K562 (cell line): Measurements from ENCODE around the gene PTCRA. TPM values are rescaled to one million over a fixed set of nuclear protein-coding genes. Genes with fewer than 3 reads are reported as not detected.

Source experiments
- ATAC-seq: fragments of 200-7000 bp; cut with Tn5 transposase; 3 replicates; pipeline ENCODE4 v1.9.1; 2020; ENCODE audit warnings: moderate library complexity
- BruUV-seq: library from RNA; stranded (reverse); fragments of 400-500 nt; replicated peaks from 2 replicates; lab custom pipeline; 2021; lab: Mats Ljungman, UMichigan
- CTCF ChIA-PET: fragments of 300-600 bp; formaldehyde crosslinking; extraction: SDS; loops from one replicate; lab custom pipeline; 2021; ENCODE audit warnings: low intra/inter-chr PET ratio; lab: Yijun Ruan, JAX
- POLR2A ChIA-PET: fragments of 300-600, 350-650 bp; sonication (Branson Sonifier 250); formaldehyde crosslinking; extraction: SDS; loops from one replicate; lab custom pipeline; 2021; ENCODE audit warnings: antibody characterized with exemption, inconsistent platforms; lab: Yijun Ruan, JAX
- DNase-seq, 4 experiments: peaks; one replicate each; pipeline versions ENCODE4 v3.0.0 to v3.0.0-alpha.2; 2011 to 2018; ENCODE audit warnings: low spot score in 3 of 4, mixed read lengths in 3 of 4; ENCODE audit errors: extremely low read depth in 1 of 4
- FAIRE-seq: peaks from 2 replicates; lab custom pipeline; 2011; peaks lifted over from hg19 to GRCh38; lab: Jason Lieb, UNC
- H2AFZ ChIP-seq: 2 replicates; pipeline ENCODE4 v1.6.0; 2011; ENCODE audit warnings: low read depth, low read length, control low read depth, inconsistent platforms
- H3K27ac ChIP-seq: fragments of 200-600 bp; 3 replicates; pipeline ENCODE4 v1.8.0; 2011; ENCODE audit warnings: low read depth, mild to moderate bottlenecking, control low read depth, inconsistent platforms, low read length, moderate library complexity, mixed read lengths; ENCODE audit errors: extremely low read depth
- H3K27me3 ChIP-seq, 2 experiments: fragments of 300-600 bp in 1 of 2; 2 replicates in 1 of 2; 3 replicates in 1 of 2; pipeline versions ENCODE4 v1.6.0 to v1.8.0; 2011; ENCODE audit warnings: inconsistent platforms in 2 of 2, low read length in 2 of 2, mild to moderate bottlenecking in 1 of 2, mixed read lengths in 1 of 2, moderate library complexity in 1 of 2; ENCODE audit not compliant: control insufficient read depth in 2 of 2, insufficient read depth in 2 of 2
- H3K36me3 ChIP-seq: fragments of 300-600 bp; 3 replicates; pipeline ENCODE4 v1.8.0; 2011; ENCODE audit warnings: mild to moderate bottlenecking, low read length, inconsistent platforms; ENCODE audit not compliant: control insufficient read depth, insufficient read depth
- H3K4me1 ChIP-seq, 2 experiments: fragments of 200-600 bp in 1 of 2; replicated peaks in 1 of 2; 2 replicates in 1 of 2; 3 replicates in 1 of 2; pipeline versions ENCODE4 v1.5.1 to v1.8.0; 2011; ENCODE audit warnings: inconsistent platforms in 2 of 2, low read length in 2 of 2, mild to moderate bottlenecking in 1 of 2, mixed read lengths in 1 of 2, moderate library complexity in 1 of 2; ENCODE audit not compliant: control insufficient read depth in 2 of 2, insufficient read depth in 2 of 2
- H3K4me2 ChIP-seq: 2 replicates; pipeline ENCODE4 v1.6.1; 2011; ENCODE audit warnings: low read length, control low read depth, inconsistent platforms, mixed read lengths; ENCODE audit not compliant: insufficient read depth
- H3K4me3 ChIP-seq: fragments of 200-600 bp; sonication (generic), shearing (Covaris generic); 2 replicates; pipeline ENCODE4 v1.5.1; 2016; ENCODE audit warnings: control low read depth, inconsistent platforms
- H3K79me2 ChIP-seq: fragments of 200-600 bp; 3 replicates; pipeline ENCODE4 v1.8.0; 2011; ENCODE audit warnings: low read length, inconsistent platforms; ENCODE audit not compliant: control insufficient read depth, insufficient read depth
- H3K9ac ChIP-seq, 2 experiments: 2 replicates each; pipeline versions ENCODE4 v1.6.0 to v1.6.1; 2011; ENCODE audit warnings: low read depth in 2 of 2, low read length in 2 of 2, control low read depth in 1 of 2, inconsistent platforms in 1 of 2, mild to moderate bottlenecking in 1 of 2, mixed read lengths in 1 of 2; ENCODE audit not compliant: insufficient read depth in 1 of 2
- H3K9me1 ChIP-seq: one replicate; pipeline ENCODE4 v1.6.0; 2011; ENCODE audit warnings: inconsistent platforms, mild to moderate bottlenecking, low read length, moderate library complexity; ENCODE audit not compliant: control insufficient read depth, insufficient read depth
- H3K9me3 ChIP-seq: replicated peaks from 2 replicates; pipeline ENCODE4 v1.5.1; 2011; ENCODE audit warnings: low read depth, low read length, inconsistent platforms; ENCODE audit not compliant: control insufficient read depth, insufficient read depth
- H4K20me1 ChIP-seq: replicated peaks from 2 replicates; pipeline ENCODE4 v1.6.1; 2011; ENCODE audit warnings: low read length, inconsistent platforms, mixed read lengths; ENCODE audit not compliant: control insufficient read depth, insufficient read depth
- CC2D1A ChIP-seq: fragments of 450-650 bp; IDR thresholded peaks from 2 replicates; pipeline ENCODE4 v1.6.1; 2017; ENCODE audit warnings: mild to moderate bottlenecking
- DEAF1 ChIP-seq: fragments of 450-650 bp; formaldehyde crosslinking; IDR thresholded peaks from 2 replicates; pipeline ENCODE4 v1.4.0; 2020; ENCODE audit warnings: mild to moderate bottlenecking, moderate library complexity
- HMGN3 ChIP-seq: IDR thresholded peaks from 2 replicates; pipeline ENCODE4 v1.6.1; 2011; ENCODE audit warnings: borderline replicate concordance, low read depth, mild to moderate bottlenecking, mixed read lengths, low read length; ENCODE audit not compliant: insufficient read length; ENCODE audit errors: extremely low read depth
- HNRNPUL1 ChIP-seq: fragments of 200-400 bp; formaldehyde crosslinking; IDR thresholded peaks from 2 replicates; pipeline ENCODE4 v1.6.1; 2017; ENCODE audit warnings: low read length
- SMC3 ChIP-seq: conservative IDR thresholded peaks from 2 replicates; pipeline ENCODE4 v1.6.1; 2011; ENCODE audit warnings: low read depth, low read length, improper control_type of control experiment; ENCODE audit not compliant: insufficient read depth
- TGIF2 ChIP-seq: sonication (generic); formaldehyde crosslinking; IDR thresholded peaks from 2 replicates; pipeline ENCODE4 v1.8.1; 2022; ENCODE audit warnings: mild to moderate bottlenecking, missing genetic modification reagents, moderate library complexity
- ZNF583 ChIP-seq: fragments of 250-450 bp; sonication (Bioruptor Pico); IDR thresholded peaks from 2 replicates; pipeline ENCODE4 v1.4.0; 2020
- ZNF589 ChIP-seq: fragments of 200-800 bp; sonication (Bioruptor generic); IDR thresholded peaks from 2 replicates; pipeline ENCODE4 v1.6.1; 2016; ENCODE audit warnings: low read depth, missing genetic modification characterization, missing compliant biosample characterization
- ZNF785 ChIP-seq: fragments of 250-450 bp; sonication (Bioruptor Pico); IDR thresholded peaks from 2 replicates; pipeline ENCODE4 v1.4.0; 2020; ENCODE audit warnings: mild to moderate bottlenecking
- WGBS: fragments of 100-300 bp; shearing (Covaris generic); methylation state at CpG from one replicate; pipeline ENCODE4 v1.1.6; 2016; ENCODE audit warnings: low coverage, mixed read lengths; ENCODE audit not compliant: insufficient coverage; ENCODE audit errors: missing lambda C conversion rate; 5-methylcytosine and 5-hydroxymethylcytosine counted together
- in situ Hi-C: fragments of 300-500 bp; cut with MboI; formaldehyde crosslinking; loops from 4 replicates; pipeline ENCODE4 v1.15.0; 2018; ENCODE audit warnings: inconsistent platforms, mixed read lengths
- intact Hi-C: fragments of 100-400 bp; cut with micrococcal nuclease; formaldehyde crosslinking; loops from 2 replicates; pipeline ENCODE4 v1.14.2; 2022
- polyA plus RNA-seq, 8 experiments: library from polyadenylated mRNA; depleted of rRNA in 4 of 8; stranded (reverse) in 5 of 8; unstranded in 3 of 8; fragments of >200 nt; fragmentation: Nextera tagmentation in 2 of 8; fragmentation: Illumina TruSeq in 1 of 8; extraction: Ambion mirVana in 2 of 8; extraction: Trizol in 1 of 8; gene quantifications; 2 replicates each; pipeline versions ENCODE4 v1.2.1 to v1.2.3, GENCODE V29; 2011 to 2014; ENCODE audit warnings: inconsistent platforms in 1 of 8, missing spikeins in 1 of 8
- total RNA-seq, 7 experiments: library from RNA; depleted of rRNA in 6 of 7; stranded (reverse); fragments of >200 nt in 6 of 7; fragmentation: Illumina TruSeq in 2 of 7; extraction: Trizol in 2 of 7; gene quantifications; 2 replicates each; pipeline versions ENCODE4 v1.2.1 to v1.2.3, GENCODE V29; 2011 to 2021; ENCODE audit warnings: low replicate concordance in 1 of 7
- TF ChIP-seq, protein P1 (sequence below): fragments of 200-800 bp; sonication (Bioruptor generic); IDR thresholded peaks from 2 replicates; pipeline ENCODE4 v1.6.1; 2017; ENCODE audit warnings: missing genetic modification characterization, missing compliant biosample characterization

Gene PTCRA
- total and polyA plus RNA-seq, 9 of the 15 experiments (the other 6 are each of a cell fraction or from before 2014, with no cell fraction given) = 0.21 TPM; not detected in 8

DNA sequence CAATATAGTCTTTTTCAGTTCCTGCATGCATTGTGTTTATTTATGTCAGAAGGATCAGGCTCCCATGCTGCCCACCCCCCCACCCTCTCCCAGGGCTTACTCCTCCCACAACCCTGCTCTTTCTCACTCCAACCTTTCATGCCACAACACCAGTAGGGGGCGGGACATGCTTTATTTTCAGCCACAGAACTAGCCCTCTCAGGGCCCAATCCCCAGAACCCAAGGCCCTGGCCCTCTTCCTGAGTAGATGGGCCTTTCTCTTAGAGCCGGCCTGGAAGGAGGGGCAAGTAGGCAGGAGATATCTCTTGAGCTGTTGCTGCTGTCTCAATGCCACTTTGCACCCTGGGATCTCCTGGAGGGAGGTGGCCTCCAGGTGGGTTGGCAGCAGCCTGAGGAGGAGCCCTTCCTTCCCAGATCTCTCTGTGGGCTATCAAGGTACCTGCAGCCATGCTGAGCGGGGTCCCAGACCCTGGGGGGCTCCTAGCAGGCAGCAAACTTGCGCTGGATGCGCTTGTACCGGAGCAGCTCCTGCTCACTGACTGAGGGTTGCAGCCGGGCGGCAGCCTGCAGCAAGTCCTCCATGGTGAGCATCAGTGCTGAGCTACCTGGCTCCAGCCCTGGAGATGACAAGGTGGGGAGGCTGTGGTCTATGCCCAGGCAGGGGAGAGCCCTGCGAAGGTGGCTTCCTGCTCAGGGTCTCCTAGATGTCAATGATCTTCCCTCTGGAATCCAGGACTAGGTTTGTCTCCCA lies 48.2 kb downstream of the PTCRA start (continued):
- TF ChIP-seq DEAF1 = peak; percentile 51; the same call in 1 of the 2 replicates
- peak; percentile 74 for TF ChIP-seq SMC3
- TF ChIP-seq TGIF2 (CRISPR knock-in tag) = no peak
- TF ChIP-seq CC2D1A = peak; percentile 29; the same call in 1 of the 2 replicates
- TF ChIP-seq, protein P1, sequence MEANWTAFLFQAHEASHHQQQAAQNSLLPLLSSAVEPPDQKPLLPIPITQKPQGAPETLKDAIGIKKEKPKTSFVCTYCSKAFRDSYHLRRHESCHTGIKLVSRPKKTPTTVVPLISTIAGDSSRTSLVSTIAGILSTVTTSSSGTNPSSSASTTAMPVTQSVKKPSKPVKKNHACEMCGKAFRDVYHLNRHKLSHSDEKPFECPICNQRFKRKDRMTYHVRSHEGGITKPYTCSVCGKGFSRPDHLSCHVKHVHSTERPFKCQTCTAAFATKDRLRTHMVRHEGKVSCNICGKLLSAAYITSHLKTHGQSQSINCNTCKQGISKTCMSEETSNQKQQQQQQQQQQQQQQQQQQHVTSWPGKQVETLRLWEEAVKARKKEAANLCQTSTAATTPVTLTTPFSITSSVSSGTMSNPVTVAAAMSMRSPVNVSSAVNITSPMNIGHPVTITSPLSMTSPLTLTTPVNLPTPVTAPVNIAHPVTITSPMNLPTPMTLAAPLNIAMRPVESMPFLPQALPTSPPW (CRISPR knock-in tag) = peak; percentile 69

DNA sequence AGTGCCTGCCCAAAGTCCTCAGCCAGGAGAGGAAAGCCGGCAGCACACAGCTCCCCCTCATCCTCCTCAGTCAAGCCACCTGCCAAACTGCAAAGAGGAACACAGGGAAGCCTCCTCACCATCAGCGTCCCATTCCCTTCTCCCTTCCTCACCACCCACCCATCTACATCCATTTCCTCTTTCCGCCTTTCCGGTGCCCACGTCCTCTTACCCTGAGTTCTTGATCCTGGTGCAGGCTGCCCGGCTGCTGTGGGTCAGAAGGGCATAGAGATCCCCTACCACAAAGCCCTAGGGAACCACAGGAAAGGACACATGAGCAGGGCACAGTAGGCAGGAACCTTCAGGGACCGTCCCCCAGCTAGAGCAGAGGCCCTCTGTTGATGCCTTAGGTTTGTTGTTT lies 50.7 kb downstream of the PTCRA start:
- DNase-seq (no peak), FAIRE-seq (no peak), ATAC-seq (no peak)
- no peak overlapping the region for H3K4me2 ChIP-seq
- no peaks in the 10 kb centered on the region for H3K9me3 ChIP-seq
- no peaks in the 10 kb centered on the region for H3K9me1 ChIP-seq
- H3K27ac ChIP-seq = no peak overlapping the region
- in situ Hi-C loops (no loop called here), intact Hi-C loops (no loop called here)
- H4K20me1 ChIP-seq = no peaks in the 10 kb centered on the region
- ChIA-PET CTCF (no interaction called here), POLR2A (interaction anchor here (0.9 to 3.5 kb wide), 4 partner anchors 8 to 177 kb away, joined by 3 to 22 read pairs (median 6); no protein-coding TSS in a partner anchor)
- H3K9ac ChIP-seq = peak overlapping the region in 1 of 2 experiments; percentile 3; a peak in 1 of 4 replicates
- no peak for TF ChIP-seq HNRNPUL1
- no peak for TF ChIP-seq ZNF785 (CRISPR knock-in tag)
- TF ChIP-seq ZNF583 (CRISPR knock-in tag) = no peak
- no peak for TF ChIP-seq HMGN3
- no peak for TF ChIP-seq ZNF589 (CRISPR knock-in tag)
- peaks cover 55% of the 10 kb centered on the region; the same call in 2 of the 3 replicates for H3K36me3 ChIP-seq
- H3K79me2 ChIP-seq = no peaks in the 10 kb centered on the region
- no TSS peak for BruUV-seq
- no peak overlapping the region for H2AFZ ChIP-seq
- H3K27me3 ChIP-seq = no peaks in the 10 kb centered on the region
- 60% methylated on average over 5 of the region's 7 CpGs for whole genome bisulfite sequencing
- H3K4me3 ChIP-seq = no peak overlapping the region
- H3K4me1 ChIP-seq = peaks cover 12 to 17% of the 10 kb centered on the region in 2 experiments
